Hepatocyte (in vitro differentiated cells): ENCODE measurements around the gene SORL1. TPM values are rescaled to one million over a fixed set of nuclear protein-coding genes. Genes with fewer than 3 reads are reported as not detected.

Source experiments
- DNase-seq: peaks from one replicate; pipeline ENCODE4 v3.0.0-alpha.2; 2016; ENCODE audit warnings: low spot score
- H2AFZ ChIP-seq: fragments of 200-600 bp; sonication (generic); 2 replicates; pipeline ENCODE4 v1.6.0; 2016; ENCODE audit warnings: antibody characterized with exemption, mild to moderate bottlenecking
- H3K27ac ChIP-seq: fragments of 200-600 bp; sonication (generic); 2 replicates; pipeline ENCODE4 v1.5.1; 2016; ENCODE audit warnings: mild to moderate bottlenecking
- H3K27me3 ChIP-seq: fragments of 200-600 bp; sonication (generic); 2 replicates; pipeline ENCODE4 v1.6.1; 2016
- H3K36me3 ChIP-seq: fragments of 200-600 bp; sonication (generic); replicated peaks from 2 replicates; pipeline ENCODE4 v1.5.1; 2016; ENCODE audit warnings: low read depth; ENCODE audit not compliant: insufficient read depth
- H3K4me1 ChIP-seq: fragments of 200-600 bp; sonication (generic); 2 replicates; pipeline ENCODE4 v1.5.1; 2016; ENCODE audit warnings: mild to moderate bottlenecking, moderate library complexity; ENCODE audit not compliant: insufficient read depth
- H3K4me2 ChIP-seq: fragments of 200-600 bp; sonication (generic); 2 replicates; pipeline ENCODE4 v1.6.0; 2016
- H3K4me3 ChIP-seq: fragments of 200-600 bp; sonication (generic); 2 replicates; pipeline ENCODE4 v1.5.1; 2016; ENCODE audit warnings: mild to moderate bottlenecking
- H3K79me2 ChIP-seq: fragments of 200-600 bp; sonication (generic); 2 replicates; pipeline ENCODE4 v1.6.0; 2017; ENCODE audit warnings: mild to moderate bottlenecking
- H3K9me2 ChIP-seq: fragments of 200-600 bp; sonication (generic); replicated peaks from 2 replicates; pipeline ENCODE4 v1.6.0; 2017; ENCODE audit warnings: mild to moderate bottlenecking; ENCODE audit not compliant: insufficient read depth
- H3K9me3 ChIP-seq: fragments of 200-600 bp; sonication (generic); 2 replicates; pipeline ENCODE4 v1.5.1; 2016; ENCODE audit warnings: low read depth, mild to moderate bottlenecking
- H4K20me1 ChIP-seq: fragments of 200-600 bp; sonication (generic); 2 replicates; pipeline ENCODE4 v1.6.0; 2016; ENCODE audit warnings: mild to moderate bottlenecking; ENCODE audit not compliant: insufficient read depth, poor library complexity, severe bottlenecking
- EZH2 ChIP-seq: fragments of 200-600 bp; sonication (generic); IDR thresholded peaks from 2 replicates; pipeline ENCODE4 v1.6.1; 2016; ENCODE audit warnings: antibody characterized with exemption, mild to moderate bottlenecking, borderline replicate concordance
- EZH2phosphoT487 ChIP-seq: fragments of 200-600 bp; sonication (generic); IDR thresholded peaks from one replicate; pipeline ENCODE4 v1.6.1; 2018; ENCODE audit warnings: antibody characterized with exemption, mild to moderate bottlenecking, low read depth, moderate library complexity; ENCODE audit not compliant: unreplicated experiment, severe bottlenecking
- WGBS: methylation state at CpG from one replicate; pipeline ENCODE4 v1.1.6; 2016; ENCODE audit warnings: low lambda C conversion rate; ENCODE audit errors: missing lambda C conversion rate; 5-methylcytosine and 5-hydroxymethylcytosine counted together
- polyA plus RNA-seq: library from polyadenylated mRNA; unstranded; fragments of >200 nt; fragmentation: Nextera tagmentation; extraction: Ambion mirVana; gene quantifications from 2 replicates; pipeline ENCODE4 v1.2.1, GENCODE V29; 2016
- total RNA-seq: library from RNA; depleted of rRNA; stranded (reverse); fragments of >200 nt; gene quantifications from 2 replicates; pipeline ENCODE4 v1.2.3, GENCODE V29; 2014
- TF ChIP-seq, protein P1 (sequence below): fragments of 200-600 bp; sonication (generic); IDR thresholded peaks from 2 replicates; pipeline ENCODE4 v1.5.1; 2016; ENCODE audit warnings: antibody characterized with exemption, mild to moderate bottlenecking; ENCODE audit not compliant: poor library complexity

SORL1 gene
- total and polyA plus RNA-seq, 2 experiments from 2014 or later = 13.5 to 26.5 TPM

- Histone ChIP-seq H3K79me2 (no peaks in the 10 kb centered on the region), H3K36me3 (no peaks in the 10 kb centered on the region), H3K27me3 (no peaks in the 10 kb centered on the region), H3K4me2 (no peak overlapping the region), H4K20me1 (no peaks in the 10 kb centered on the region), H3K9me3 (no peaks in the 10 kb centered on the region), H3K27ac (no peak overlapping the region), H3K4me1 (no peaks in the 10 kb centered on the region), H2AFZ (no peak overlapping the region), H3K9me2 (no peaks in the 10 kb centered on the region), H3K4me3 (no peak overlapping the region)
- TF ChIP-seq, protein P1, sequence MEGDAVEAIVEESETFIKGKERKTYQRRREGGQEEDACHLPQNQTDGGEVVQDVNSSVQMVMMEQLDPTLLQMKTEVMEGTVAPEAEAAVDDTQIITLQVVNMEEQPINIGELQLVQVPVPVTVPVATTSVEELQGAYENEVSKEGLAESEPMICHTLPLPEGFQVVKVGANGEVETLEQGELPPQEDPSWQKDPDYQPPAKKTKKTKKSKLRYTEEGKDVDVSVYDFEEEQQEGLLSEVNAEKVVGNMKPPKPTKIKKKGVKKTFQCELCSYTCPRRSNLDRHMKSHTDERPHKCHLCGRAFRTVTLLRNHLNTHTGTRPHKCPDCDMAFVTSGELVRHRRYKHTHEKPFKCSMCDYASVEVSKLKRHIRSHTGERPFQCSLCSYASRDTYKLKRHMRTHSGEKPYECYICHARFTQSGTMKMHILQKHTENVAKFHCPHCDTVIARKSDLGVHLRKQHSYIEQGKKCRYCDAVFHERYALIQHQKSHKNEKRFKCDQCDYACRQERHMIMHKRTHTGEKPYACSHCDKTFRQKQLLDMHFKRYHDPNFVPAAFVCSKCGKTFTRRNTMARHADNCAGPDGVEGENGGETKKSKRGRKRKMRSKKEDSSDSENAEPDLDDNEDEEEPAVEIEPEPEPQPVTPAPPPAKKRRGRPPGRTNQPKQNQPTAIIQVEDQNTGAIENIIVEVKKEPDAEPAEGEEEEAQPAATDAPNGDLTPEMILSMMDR = no peak
- TF ChIP-seq EZH2 (no peak), EZH2phosphoT487 (no peak)
- no peak for DNase-seq
- WGBS = 89% methylated on average over 4 of the region's 4 CpGs
These were observed 12.8 kb upstream of the SORL1 start for GRCh38 chr11:121439337-121439736.

GRCh38 chr11:121439759-121440158, 12.4 kb upstream of the SORL1 start:
- no peaks in the 10 kb centered on the region for H3K9me2 ChIP-seq
- no peak overlapping the region for H3K4me3 ChIP-seq
- H2AFZ ChIP-seq = no peak overlapping the region
- TF ChIP-seq EZH2phosphoT487 = no peak
- TF ChIP-seq, protein P1 = no peak
- TF ChIP-seq EZH2 = no peak
- H3K27ac ChIP-seq = no peak overlapping the region
- no peaks in the 10 kb centered on the region for H3K36me3 ChIP-seq
- no peak overlapping the region for H3K4me2 ChIP-seq
- H3K9me3 ChIP-seq = no peaks in the 10 kb centered on the region
- H4K20me1 ChIP-seq = no peaks in the 10 kb centered on the region
- no peaks in the 10 kb centered on the region for H3K4me1 ChIP-seq
- DNase-seq = no peak
- H3K79me2 ChIP-seq = no peaks in the 10 kb centered on the region
- H3K27me3 ChIP-seq = no peaks in the 10 kb centered on the region

DNA sequence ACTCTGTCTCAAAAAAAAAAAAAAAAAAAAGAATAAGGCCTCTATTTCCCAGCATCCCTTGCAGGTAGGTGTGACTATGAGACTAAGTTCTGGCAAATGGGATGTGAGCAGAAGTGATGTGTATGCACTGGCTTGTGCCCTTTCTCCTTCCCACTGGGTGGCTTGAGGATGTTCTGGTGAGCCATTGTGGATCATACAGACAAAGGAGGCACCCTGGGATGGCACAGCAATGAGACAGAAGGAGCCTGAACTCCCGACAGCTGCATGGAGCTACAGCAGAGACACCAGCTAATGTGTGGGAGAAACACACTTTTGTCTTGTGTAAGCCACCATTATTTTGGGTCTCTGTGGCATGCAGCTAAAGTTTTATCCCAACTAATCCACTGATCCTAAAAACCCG, 10.6 kb upstream of the SORL1 start:
- whole genome bisulfite sequencing = 95% methylated on average over 2 of the region's 2 CpGs
- no peak overlapping the region for H2AFZ ChIP-seq
- no peaks in the 10 kb centered on the region for H3K4me1 ChIP-seq
- TF ChIP-seq EZH2 (no peak), EZH2phosphoT487 (no peak)
- TF ChIP-seq, protein P1 = no peak
- H3K27ac ChIP-seq = no peak overlapping the region
- no peaks in the 10 kb centered on the region for H3K27me3 ChIP-seq
- no peaks in the 10 kb centered on the region for H3K9me3 ChIP-seq
- no peaks in the 10 kb centered on the region for H3K36me3 ChIP-seq
- no peak overlapping the region for H3K4me3 ChIP-seq
- H3K4me2 ChIP-seq = no peak overlapping the region
- H3K79me2 ChIP-seq = no peaks in the 10 kb centered on the region
- DNase-seq = no peak
- H4K20me1 ChIP-seq = no peaks in the 10 kb centered on the region
- no peaks in the 10 kb centered on the region for H3K9me2 ChIP-seq

- Histone ChIP-seq H3K4me1 (no peaks in the 10 kb centered on the region), H4K20me1 (no peaks in the 10 kb centered on the region), H3K36me3 (no peaks in the 10 kb centered on the region), H3K79me2 (no peaks in the 10 kb centered on the region), H3K4me2 (no peak overlapping the region), H2AFZ (no peak overlapping the region), H3K27me3 (no peaks in the 10 kb centered on the region), H3K4me3 (no peak overlapping the region), H3K9me3 (no peaks in the 10 kb centered on the region), H3K27ac (no peak overlapping the region), H3K9me2 (no peaks in the 10 kb centered on the region)
- TF ChIP-seq, protein P1 = no peak
- no peak for TF ChIP-seq EZH2
- no peak for TF ChIP-seq EZH2phosphoT487
- 90% methylated on average over 4 of the region's 4 CpGs for WGBS
- no peak for DNase-seq
These were observed 8.3 kb upstream of the SORL1 start for GRCh38 chr11:121443688-121444275.
